ENCODE measurements around the gene ARL8A.

GRCh38 chr1:202150187-202150586 is 5.7 kb upstream of the ARL8A start:
- TF ChIP-seq, protein P1, sequence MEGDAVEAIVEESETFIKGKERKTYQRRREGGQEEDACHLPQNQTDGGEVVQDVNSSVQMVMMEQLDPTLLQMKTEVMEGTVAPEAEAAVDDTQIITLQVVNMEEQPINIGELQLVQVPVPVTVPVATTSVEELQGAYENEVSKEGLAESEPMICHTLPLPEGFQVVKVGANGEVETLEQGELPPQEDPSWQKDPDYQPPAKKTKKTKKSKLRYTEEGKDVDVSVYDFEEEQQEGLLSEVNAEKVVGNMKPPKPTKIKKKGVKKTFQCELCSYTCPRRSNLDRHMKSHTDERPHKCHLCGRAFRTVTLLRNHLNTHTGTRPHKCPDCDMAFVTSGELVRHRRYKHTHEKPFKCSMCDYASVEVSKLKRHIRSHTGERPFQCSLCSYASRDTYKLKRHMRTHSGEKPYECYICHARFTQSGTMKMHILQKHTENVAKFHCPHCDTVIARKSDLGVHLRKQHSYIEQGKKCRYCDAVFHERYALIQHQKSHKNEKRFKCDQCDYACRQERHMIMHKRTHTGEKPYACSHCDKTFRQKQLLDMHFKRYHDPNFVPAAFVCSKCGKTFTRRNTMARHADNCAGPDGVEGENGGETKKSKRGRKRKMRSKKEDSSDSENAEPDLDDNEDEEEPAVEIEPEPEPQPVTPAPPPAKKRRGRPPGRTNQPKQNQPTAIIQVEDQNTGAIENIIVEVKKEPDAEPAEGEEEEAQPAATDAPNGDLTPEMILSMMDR (IDR thresholded peaks at IDR 0.05) = no peak
- no peak for TF ChIP-seq ZFX (IDR thresholded peaks at IDR 0.05; ENCODE audit: borderline replicate concordance)

Measured in 22Rv1 (cell line).